ENCODE data around the gene SLC27A2. TPM values are rescaled to one million over a fixed set of nuclear protein-coding genes. Genes with fewer than 3 reads are reported as not detected.

SLC27A2 gene
- polyA plus RNA-seq, 3 donors, result 46.9 to 71.1 (median 60.4) TPM

GRCh38 chr15:50262533-50262932 lies 80.5 kb downstream of the SLC27A2 start:
- no peak for DNase-seq

DNA sequence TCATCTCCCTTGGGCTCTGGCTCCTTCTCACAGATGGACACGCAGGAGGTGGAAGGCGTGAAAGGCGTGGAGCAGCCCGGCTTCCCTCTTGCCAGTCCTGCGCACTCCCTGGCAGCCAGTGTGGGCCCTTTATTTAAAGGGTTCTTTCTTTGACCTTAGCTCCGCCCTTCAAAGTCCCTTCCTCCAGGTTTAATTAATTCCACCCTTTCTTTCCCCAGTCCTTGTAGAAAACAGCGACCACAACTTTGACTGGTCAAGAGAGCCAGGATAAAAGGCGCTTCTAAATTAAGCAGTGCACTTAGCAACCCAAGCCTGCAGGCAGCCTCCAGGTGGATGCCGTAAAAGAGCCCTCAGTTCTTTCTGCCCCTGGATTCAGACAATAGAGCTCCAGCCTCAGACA lies 83.6 kb downstream of the SLC27A2 start, which contains the start of gene HDC:
Gene HDC, minus strand, starts transcription at position 107 of the 400 bp plus-strand sequence. Its CDS starts 103 bp downstream, at position 4.
- DNase-seq, result no peak

GRCh38 chr15:50267577-50267976 lies 85.6 kb downstream of the SLC27A2 start:
- DNase-seq, result no peak

GRCh38 chr15:50275091-50275490 lies 93.1 kb downstream of the SLC27A2 start:
- no peak for DNase-seq

DNA sequence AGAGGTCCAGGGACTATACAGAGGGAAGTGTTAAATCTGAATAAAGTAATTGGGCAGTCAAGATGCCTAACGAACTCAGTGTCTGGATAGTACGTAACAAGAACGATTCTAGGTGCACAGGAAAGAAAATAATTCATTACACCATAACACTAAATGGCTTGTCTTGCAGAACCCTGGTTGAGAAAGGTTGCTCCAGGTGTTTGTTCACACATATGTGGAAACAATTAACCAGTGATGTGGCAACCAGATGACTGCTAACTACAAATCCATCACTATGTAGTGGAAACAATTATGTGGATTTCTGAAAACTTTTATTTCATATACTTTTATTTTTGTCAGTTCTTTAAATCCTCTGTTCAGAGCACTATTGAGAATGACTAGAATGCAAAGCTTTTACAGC lies 93.9 kb downstream of the SLC27A2 start:
- DNase-seq, result no peak

DNA sequence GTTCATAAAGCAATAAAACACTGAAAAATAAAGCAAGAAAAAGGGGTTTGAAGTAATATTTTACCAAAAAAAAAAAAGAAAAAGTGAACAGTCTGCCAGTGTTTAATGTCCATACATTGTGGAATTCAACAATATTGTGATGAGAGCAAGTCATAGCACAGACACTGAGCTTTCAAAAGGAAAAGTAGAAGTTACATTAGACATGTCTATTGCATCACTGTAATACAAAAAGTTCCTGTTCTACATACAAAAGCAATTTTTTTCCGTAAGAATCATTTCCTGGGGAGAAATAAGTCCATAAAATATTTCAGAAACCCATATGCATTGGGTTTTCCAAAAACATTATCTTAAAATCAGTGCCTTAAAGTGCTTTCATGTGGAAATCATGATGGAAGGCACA lies 95.4 kb downstream of the SLC27A2 start:
- no peak for DNase-seq

GRCh38 chr15:50278496-50278895 lies 96.5 kb downstream of the SLC27A2 start:
- no peak for DNase-seq

GRCh38 chr15:50280271-50280670 lies 98.3 kb downstream of the SLC27A2 start:
- no peak for DNase-seq

- DNase-seq, result no peak
These were observed 99.4 kb downstream of the SLC27A2 start for GRCh38 chr15:50281427-50281826.

Other genes with a start within 250 kb of the SLC27A2 start
- 1 to 10 TPM; 2.3 to 3.6 (median 2.6) TPM for gene ATP8B4, start 63.0 kb upstream of the SLC27A2 start, polyA plus RNA-seq (ENCODE audit: insufficient read length in 3 of 3)
- 1 to 10 TPM in 1 of 3 donors, under 1 TPM in 2; 0.58 to 1.4 (median 0.71) TPM for gene HDC, start 83.5 kb downstream of the SLC27A2 start, polyA plus RNA-seq (ENCODE audit: insufficient read length in 3 of 3)
- 10 to 100 TPM; 29.9 to 31.6 (median 29.9) TPM for gene GABPB1, start 173.0 kb downstream of the SLC27A2 start, polyA plus RNA-seq (ENCODE audit: insufficient read length in 3 of 3)
- 10 to 100 TPM; 52.6 to 70.4 (median 57.2) TPM for gene USP8, start 242.2 kb downstream of the SLC27A2 start, polyA plus RNA-seq (ENCODE audit: insufficient read length in 3 of 3)